Ovary (tissue), 9 donors: Measurements from ENCODE around the gene ZNF26. TPM values are rescaled to one million over a fixed set of nuclear protein-coding genes. Genes with fewer than 3 reads are reported as not detected.

Experiments used
- DNase-seq, 5 donors: peaks; one replicate each; pipeline ENCODE4 v3.0.0-alpha.2; 2019 to 2020
- H3K27ac ChIP-seq, 2 donors: fragments of 200-600 bp; one replicate each; pipeline versions ENCODE4 v1.5.1 to v1.8.0; 2019 to 2022
- H3K27me3 ChIP-seq: fragments of 200-600 bp; one replicate; pipeline ENCODE4 v1.8.0; 2022
- H3K36me3 ChIP-seq: fragments of 200-600 bp; sonication (generic); one replicate; pipeline ENCODE4 v1.5.1; 2019
- H3K4me1 ChIP-seq: one replicate; pipeline ENCODE4 v1.8.1; 2013; ENCODE audit warnings: mild to moderate bottlenecking, moderate library complexity; ENCODE audit not compliant: insufficient read depth
- H3K4me3 ChIP-seq: fragments of 200-600 bp; sonication (generic); one replicate; pipeline ENCODE4 v1.5.1; 2017
- H3K9me3 ChIP-seq, 2 donors: fragments of 200-600 bp in 1 of 2; sonication (generic) in 1 of 2; one replicate each; pipeline versions ENCODE4 v1.5.1 to v1.8.1; 2013 to 2019; ENCODE audit warnings: mild to moderate bottlenecking in 1 of 2, moderate library complexity in 1 of 2
- EP300 ChIP-seq: sonication (generic); formaldehyde crosslinking; IDR thresholded peaks from one replicate; pipeline ENCODE4 v1.6.1; 2017; ENCODE audit warnings: antibody characterized with exemption
- POLR2A ChIP-seq: fragments of 450-650 bp; IDR thresholded peaks from one replicate; pipeline ENCODE4 v1.6.1; 2017; ENCODE audit warnings: antibody characterized with exemption, mild to moderate bottlenecking, moderate library complexity
- WGBS, 3 donors: extraction: QIAGEN DNeasy Blood & Tissue Kit in 1 of 3; methylation state at CpG; one replicate each; pipeline versions ENCODE4 v1.1.5 to v1.1.7; 2013 to 2017; 5-methylcytosine and 5-hydroxymethylcytosine counted together
- intact Hi-C, 4 donors: fragments of 100-400 bp; cut with DNase I; formaldehyde crosslinking; loops; one replicate each; pipeline versions ENCODE4 v1.11.0 to v1.15.1; 2022 to 2023
- polyA plus RNA-seq, 2 donors: library from polyadenylated mRNA; stranded (reverse); fragments of 200-250 nt in 1 of 2; fragments of 350-450 nt in 1 of 2; fragmentation: Illumina TruSeq in 1 of 2; extraction: RNeasy Lipid Tissue Mini Kit (QIAGEN cat#74804) in 1 of 2; gene quantifications; one replicate each; pipeline ENCODE4 v1.2.3, GENCODE V29; 2013 to 2014
- small RNA-seq: library from RNA; depleted of rRNA; stranded (forward); fragments of <200 nt; gene quantifications from one replicate; pipeline ENCODE3, GENCODE V24; 2016
- total RNA-seq, 7 donors: library from RNA; depleted of rRNA in 2 of 7; stranded (reverse); fragments of >200 nt in 2 of 7; fragmentation: NEBNext Ultra II Directional in 3 of 7; extraction: Animal tissue kit (Norgen Biotek cat#: 25700) in 3 of 7; gene quantifications; one replicate each; pipeline versions ENCODE4 v1.1.0 to v1.2.4, GENCODE V29; 2016 to 2023
- TF ChIP-seq, protein P1 (sequence below), 3 donors: fragments of 450-650 bp in 2 of 3; fragments of 200-600 bp in 1 of 3; IDR thresholded peaks; one replicate each; pipeline versions ENCODE4 v1.5.1 to v1.8.0; 2016 to 2022; ENCODE audit warnings: antibody characterized with exemption in 3 of 3, mild to moderate bottlenecking in 1 of 3
- donor health status: DM: no; HTN: no; CAD: no; lungs with moderate emphysema.
- donor health status: DM: no; HTN: no; CAD: no.
- donor health status: Bipolar disorder and iron deficiency.
- donor health status: DM: yes; HTN: yes; CAD: no.
- donor health status: DM: no; HTN: no; CAD: no.
- donor health status: DM: yes; HTN: yes; CAD: no.

ZNF26 gene
- total and polyA plus RNA-seq, 9 donors, result 3.2 to 18.9 (median 13.3) TPM

GRCh38 chr12:133058203-133059113 lies 72.3 kb downstream of the ZNF26 start:
- 95 to 97% (median 97%) methylated on average over 8 of the region's 8 CpGs for WGBS, 3 donors
- DNase-seq, result no peak
- H3K36me3 ChIP-seq, result no peaks in the 10 kb centered on the region
- H3K4me3 ChIP-seq, result no peak overlapping the region
- peaks cover 30 to 49% of the 10 kb centered on the region in 2 donors for H3K9me3 ChIP-seq
- no peaks in the 10 kb centered on the region for H3K27me3 ChIP-seq
- H3K27ac ChIP-seq, result no peak overlapping the region
- intact Hi-C loops, result no loop called here
- no peaks in the 10 kb centered on the region for H3K4me1 ChIP-seq
- TF ChIP-seq POLR2A (no peak), EP300 (no peak)
- TF ChIP-seq, protein P1, sequence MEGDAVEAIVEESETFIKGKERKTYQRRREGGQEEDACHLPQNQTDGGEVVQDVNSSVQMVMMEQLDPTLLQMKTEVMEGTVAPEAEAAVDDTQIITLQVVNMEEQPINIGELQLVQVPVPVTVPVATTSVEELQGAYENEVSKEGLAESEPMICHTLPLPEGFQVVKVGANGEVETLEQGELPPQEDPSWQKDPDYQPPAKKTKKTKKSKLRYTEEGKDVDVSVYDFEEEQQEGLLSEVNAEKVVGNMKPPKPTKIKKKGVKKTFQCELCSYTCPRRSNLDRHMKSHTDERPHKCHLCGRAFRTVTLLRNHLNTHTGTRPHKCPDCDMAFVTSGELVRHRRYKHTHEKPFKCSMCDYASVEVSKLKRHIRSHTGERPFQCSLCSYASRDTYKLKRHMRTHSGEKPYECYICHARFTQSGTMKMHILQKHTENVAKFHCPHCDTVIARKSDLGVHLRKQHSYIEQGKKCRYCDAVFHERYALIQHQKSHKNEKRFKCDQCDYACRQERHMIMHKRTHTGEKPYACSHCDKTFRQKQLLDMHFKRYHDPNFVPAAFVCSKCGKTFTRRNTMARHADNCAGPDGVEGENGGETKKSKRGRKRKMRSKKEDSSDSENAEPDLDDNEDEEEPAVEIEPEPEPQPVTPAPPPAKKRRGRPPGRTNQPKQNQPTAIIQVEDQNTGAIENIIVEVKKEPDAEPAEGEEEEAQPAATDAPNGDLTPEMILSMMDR (IDR thresholded peaks at IDR 0.05), result no peak

DNA sequence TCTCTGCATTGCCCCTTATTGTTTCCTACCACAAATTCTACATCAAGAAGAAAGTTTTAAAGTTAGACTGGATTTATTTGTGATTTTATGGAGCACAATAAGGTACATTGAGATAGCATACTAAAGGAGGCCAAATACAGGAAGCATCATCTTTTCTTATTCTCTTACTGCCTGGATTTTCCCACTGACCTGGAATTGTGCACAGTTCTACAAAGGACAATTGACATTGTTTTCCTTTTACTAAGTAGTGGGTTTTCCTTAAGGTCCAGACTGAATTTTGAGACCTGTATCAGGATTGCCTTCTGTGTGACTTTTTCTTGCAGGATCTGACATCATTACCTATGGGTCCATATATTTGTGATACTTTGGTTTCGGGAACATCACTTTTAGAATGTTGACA lies 75.8 kb downstream of the ZNF26 start:
- H3K27ac ChIP-seq, result no peak overlapping the region
- intact Hi-C loops, result no loop called here
- 96 to 100% (median 97%) methylated on average over 1 of the region's 1 CpG for whole genome bisulfite sequencing, 3 donors
- TF ChIP-seq, protein P1 (IDR thresholded peaks at IDR 0.05), result no peak
- TF ChIP-seq EP300 (no peak), POLR2A (no peak)
- no peaks in the 10 kb centered on the region for H3K36me3 ChIP-seq
- DNase-seq, result no peak
- H3K4me1 ChIP-seq, result no peaks in the 10 kb centered on the region
- H3K27me3 ChIP-seq, result no peaks in the 10 kb centered on the region
- H3K9me3 ChIP-seq, result peaks cover 38 to 65% of the 10 kb centered on the region in 2 donors
- no peak overlapping the region for H3K4me3 ChIP-seq

DNA sequence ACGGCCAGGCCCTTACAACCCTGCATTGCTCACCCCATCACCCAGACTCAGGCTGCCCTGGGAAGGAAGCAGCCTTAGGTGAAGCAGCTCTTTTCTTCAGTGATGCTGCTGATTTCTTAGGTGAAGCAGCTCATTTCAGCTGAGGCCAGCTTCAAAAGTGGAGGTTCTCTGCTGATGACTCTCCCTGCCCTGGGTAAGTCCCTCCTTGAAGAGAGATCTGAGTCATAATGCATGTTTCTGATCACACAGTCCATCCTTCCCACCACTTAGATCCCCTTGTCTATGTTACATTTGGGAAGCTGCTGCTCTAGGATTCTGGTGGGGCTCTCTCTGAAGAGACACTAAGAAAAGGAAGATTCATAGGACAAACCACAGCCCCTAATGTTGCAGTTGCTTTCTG lies 77.4 kb downstream of the ZNF26 start:
- intact Hi-C loops, result no loop called here
- H3K4me3 ChIP-seq, result no peak overlapping the region
- H3K4me1 ChIP-seq, result no peaks in the 10 kb centered on the region
- WGBS, 3 donors, result 95 to 100% (median 97%) methylated on average over 1 of the region's 1 CpG
- peaks cover 29 to 62% of the 10 kb centered on the region in 2 donors for H3K9me3 ChIP-seq
- H3K27ac ChIP-seq, result no peak overlapping the region
- no peaks in the 10 kb centered on the region for H3K36me3 ChIP-seq
- TF ChIP-seq EP300, result no peak
- TF ChIP-seq, protein P1 (IDR thresholded peaks at IDR 0.05), result no peak
- no peak for TF ChIP-seq POLR2A
- H3K27me3 ChIP-seq, result no peaks in the 10 kb centered on the region
- DNase-seq, result no peak

DNA sequence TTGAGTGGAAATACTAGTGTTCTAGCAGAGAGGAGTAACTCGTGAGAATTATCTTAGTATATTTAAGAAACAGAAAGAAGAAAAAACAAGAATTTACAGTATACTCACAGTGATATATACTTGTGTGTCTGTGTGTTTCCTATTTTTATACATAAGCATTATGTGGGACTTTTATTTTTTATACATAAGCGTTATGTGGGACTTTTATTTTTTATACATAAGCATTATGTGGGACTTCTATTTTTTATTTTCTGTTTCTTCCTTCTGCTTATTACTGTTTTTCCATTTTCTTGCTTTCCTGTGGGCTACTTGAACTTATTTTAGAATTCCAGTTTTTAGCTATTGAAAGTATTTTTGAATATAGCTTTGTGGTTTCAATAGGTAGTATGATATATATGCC lies 87.7 kb downstream of the ZNF26 start:
- Histone ChIP-seq H3K4me3 (no peak overlapping the region), H3K36me3 (no peaks in the 10 kb centered on the region), H3K4me1 (no peaks in the 10 kb centered on the region), H3K27me3 (no peaks in the 10 kb centered on the region), H3K9me3 (peaks cover 5 to 14% of the 10 kb centered on the region in 2 donors), H3K27ac (no peak overlapping the region)
- intact Hi-C loops, result no loop called here
- DNase-seq, result no peak
- 86 to 89% (median 87%) methylated on average over 2 of the region's 2 CpGs for WGBS, 3 donors
- no peak for TF ChIP-seq EP300
- TF ChIP-seq, protein P1 (IDR thresholded peaks at IDR 0.05), result no peak
- no peak for TF ChIP-seq POLR2A

Small RNAs within 50 kb of the gene (small RNA-seq; reads per million reads assigned to genes)
- gene RNU4ATAC12P, result not detected

Other genes starting within 250 kb of the ZNF26 start
- 10 to 100 TPM; 39.2 to 82.0 (median 43.7) TPM for gene ANKLE2, start 224.5 kb upstream of the ZNF26 start, total RNA-seq
- gene ANKLE2, start 224.5 kb upstream of the ZNF26 start, polyA plus RNA-seq, result 10 to 100 TPM; 30.5 to 34.0 TPM
- 10 to 100 TPM; 31.1 to 76.0 (median 52.4) TPM for gene GOLGA3, start 157.5 kb upstream of the ZNF26 start, total RNA-seq
- gene GOLGA3, start 157.5 kb upstream of the ZNF26 start, polyA plus RNA-seq, result 10 to 100 TPM; 14.4 to 14.9 TPM
- gene CHFR, start 98.8 kb upstream of the ZNF26 start, total RNA-seq, result 10 to 100 TPM; 11.7 to 36.4 (median 18.8) TPM
- gene CHFR, start 98.8 kb upstream of the ZNF26 start, polyA plus RNA-seq, result 10 to 100 TPM; 12.0 to 17.5 TPM
- gene ZNF605, start 30.1 kb upstream of the ZNF26 start, total RNA-seq, result 10 to 100 TPM in 5 of 7 donors, 1 to 10 TPM in 2; 8.3 to 20.9 (median 14.5) TPM
- gene ZNF605, start 30.1 kb upstream of the ZNF26 start, polyA plus RNA-seq, result 10 to 100 TPM in 1 of 2 donors, 1 to 10 TPM in 1; 5.2 to 10.3 TPM
- gene ZNF84, start 51.1 kb downstream of the ZNF26 start, total RNA-seq, result 10 to 100 TPM; 19.1 to 41.4 (median 32.8) TPM
- 10 to 100 TPM; 15.3 to 21.0 TPM for gene ZNF84, start 51.1 kb downstream of the ZNF26 start, polyA plus RNA-seq
- gene ZNF140, start 94.6 kb downstream of the ZNF26 start, total RNA-seq, result 10 to 100 TPM; 17.8 to 26.3 (median 19.9) TPM
- 10 to 100 TPM; 21.1 to 21.5 TPM for gene ZNF140, start 94.6 kb downstream of the ZNF26 start, polyA plus RNA-seq
- 1 to 10 TPM; 4.1 to 5.5 (median 4.7) TPM for gene ZNF891, start 143.9 kb downstream of the ZNF26 start, total RNA-seq
- 1 to 10 TPM; 1.2 to 2.9 TPM for gene ZNF891, start 143.9 kb downstream of the ZNF26 start, polyA plus RNA-seq
- gene ZNF10, start 144.3 kb downstream of the ZNF26 start, total RNA-seq, result 10 to 100 TPM; 13.6 to 38.8 (median 22.0) TPM
- 10 to 100 TPM in 1 of 2 donors, 1 to 10 TPM in 1; 9.6 to 10.4 TPM for gene ZNF10, start 144.3 kb downstream of the ZNF26 start, polyA plus RNA-seq
- gene ZNF268, start 195.1 kb downstream of the ZNF26 start, total RNA-seq, result 10 to 100 TPM; 16.0 to 35.5 (median 24.8) TPM
- gene ZNF268, start 195.1 kb downstream of the ZNF26 start, polyA plus RNA-seq, result 10 to 100 TPM in 1 of 2 donors, 1 to 10 TPM in 1; 6.3 to 10.7 TPM
- not detected for gene ANHX, start 249.5 kb downstream of the ZNF26 start, total RNA-seq
- not detected for gene ANHX, start 249.5 kb downstream of the ZNF26 start, polyA plus RNA-seq